KG1 (cell line): ENCODE data around the gene TPM3.
"Not testable (repeated sequence)": the region's sequence is repeated elsewhere in the genome, so short reads cannot be mapped to it uniquely, and the experiment has no call there.

Experiments used
- DNase-seq: peaks from one replicate; lab custom pipeline; 2025; lab: John Stamatoyannopoulos, UW

The TPM3 gene

DNA sequence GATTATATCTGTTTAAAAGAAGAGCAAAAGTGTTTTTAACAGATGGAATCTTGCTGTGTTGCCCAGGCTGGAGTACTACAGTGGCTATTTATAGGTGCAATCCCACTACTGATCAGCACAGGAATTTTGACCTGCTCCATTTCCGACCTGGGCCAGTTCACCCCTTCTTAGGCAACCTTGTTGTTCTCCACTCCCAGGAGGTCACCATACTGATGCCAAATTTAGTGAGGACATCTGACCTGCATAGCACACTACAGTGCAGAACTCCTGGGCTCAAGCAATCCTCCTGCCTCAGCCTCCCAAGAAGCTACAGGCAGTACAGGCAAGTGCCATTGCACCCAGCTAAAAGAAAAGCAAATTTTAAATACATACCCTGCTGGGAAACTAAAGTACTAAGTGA is 25.7 kb downstream of the TPM3 start:
- no peak for DNase-seq

DNA sequence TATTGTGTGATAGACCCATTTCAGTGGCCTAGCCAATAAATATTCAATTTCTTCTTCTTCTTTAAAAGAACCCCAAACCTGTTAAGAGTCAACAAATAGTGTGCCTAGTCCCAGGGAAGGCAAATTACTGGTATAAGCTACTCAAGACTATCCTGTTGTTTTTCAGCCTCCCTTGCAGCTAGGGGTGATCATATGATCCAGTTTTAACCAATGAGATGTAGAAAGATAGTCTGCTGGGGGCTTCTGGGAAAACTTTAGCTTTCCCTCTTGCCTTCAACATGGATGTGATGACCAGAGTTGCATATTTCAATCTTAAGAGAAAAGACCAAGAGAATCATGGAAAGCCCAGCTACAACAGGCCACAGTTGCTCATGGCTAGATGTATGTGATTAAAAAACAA is 32.3 kb downstream of the TPM3 start:
- DNase-seq = no peak

DNA sequence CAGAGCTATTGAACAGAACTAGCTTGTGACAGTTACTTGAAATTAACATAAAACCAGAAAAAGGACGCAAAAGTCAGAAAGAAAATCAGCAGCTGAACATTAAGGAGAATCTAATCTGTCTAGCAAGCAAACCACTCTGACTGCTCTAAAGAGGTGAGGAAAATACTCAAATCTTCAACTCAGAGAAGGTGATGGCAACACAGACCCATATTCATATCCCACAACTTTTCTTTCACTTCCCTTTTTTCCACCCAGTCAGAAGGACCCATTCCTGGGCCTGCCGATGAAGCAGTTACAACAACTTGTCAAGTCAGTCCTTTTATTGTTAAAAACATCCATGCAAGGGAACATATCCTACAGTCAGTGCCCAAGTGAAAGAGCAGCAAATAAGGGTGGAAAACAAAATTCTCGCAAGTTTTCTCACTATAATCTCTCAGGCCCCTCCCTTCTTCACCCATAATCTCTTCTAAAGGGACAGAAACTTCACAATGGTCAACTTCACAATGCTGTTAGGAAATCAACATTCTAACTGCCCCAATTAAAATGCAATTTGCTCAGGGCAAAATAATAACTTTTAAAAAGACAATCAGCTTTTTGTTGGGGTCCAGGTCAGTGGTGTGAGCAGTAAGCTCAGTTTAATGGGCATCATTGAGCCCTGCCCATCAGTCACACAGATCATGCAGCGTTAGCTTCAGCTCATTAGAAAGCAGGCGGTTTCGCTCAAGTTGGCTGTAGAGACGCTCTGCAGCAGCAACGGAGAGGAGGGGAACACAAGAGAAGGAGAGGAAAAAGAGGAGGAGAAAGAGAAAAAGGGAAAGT is 33.4 kb downstream of the TPM3 start:
- DNase-seq = no peak

DNA sequence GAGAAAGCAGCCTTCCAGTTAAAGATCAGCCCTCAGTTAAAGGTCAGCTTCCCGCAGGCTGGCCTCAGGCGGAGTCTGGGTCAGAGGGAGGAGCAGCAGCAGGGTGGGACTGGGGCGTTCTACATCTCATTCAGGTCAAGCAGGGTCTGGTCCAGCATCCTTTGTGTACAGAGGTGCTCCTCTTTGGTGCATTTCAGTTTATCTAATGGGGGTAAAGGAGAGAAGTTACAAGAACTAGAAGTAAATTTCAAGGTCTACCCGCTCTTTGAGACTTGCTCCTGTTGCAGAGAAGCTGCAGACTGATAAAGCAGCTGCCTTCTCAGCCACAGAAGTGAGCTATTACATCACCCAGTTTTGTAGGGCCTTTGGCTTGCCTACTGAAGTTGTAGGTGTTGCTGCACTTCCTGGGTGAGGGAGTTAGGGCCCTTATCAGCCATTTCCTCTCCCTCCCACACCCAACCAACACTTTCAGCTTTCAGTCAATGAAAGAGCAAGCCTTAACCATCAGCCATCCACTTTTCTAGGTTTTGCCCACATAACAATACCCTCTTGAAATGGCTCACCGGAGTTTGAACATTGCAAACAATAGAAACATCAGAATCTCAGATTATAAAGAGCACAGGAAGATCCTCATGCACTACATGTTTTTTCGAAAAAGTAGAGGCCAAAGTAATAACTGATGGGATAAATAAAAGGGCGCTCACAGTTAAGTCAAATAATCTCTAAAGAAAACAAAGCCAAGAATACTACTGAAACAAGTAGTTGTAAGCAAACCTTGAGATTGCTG is 34.2 kb downstream of the TPM3 start:
- no peak for DNase-seq

DNA sequence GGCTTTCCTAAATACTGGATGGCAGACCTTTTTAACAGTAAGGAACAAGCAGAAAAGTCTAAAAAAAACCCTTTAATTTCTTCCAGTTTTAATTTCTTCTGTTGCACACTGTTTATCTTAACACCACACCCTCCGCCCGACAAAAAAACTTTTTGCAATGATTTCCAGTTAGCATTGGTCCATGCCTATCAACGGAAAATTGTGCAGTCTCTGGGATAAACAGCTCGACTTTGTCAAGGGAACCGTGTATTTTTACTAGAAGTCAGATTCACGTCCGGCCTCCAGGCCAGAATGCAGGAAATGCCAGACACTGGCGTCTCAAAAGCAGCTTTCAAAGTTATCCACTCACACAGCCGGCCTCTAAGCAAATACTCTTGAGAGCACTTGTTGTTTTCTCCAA is 36.6 kb downstream of the TPM3 start:
- no peak for DNase-seq

DNA sequence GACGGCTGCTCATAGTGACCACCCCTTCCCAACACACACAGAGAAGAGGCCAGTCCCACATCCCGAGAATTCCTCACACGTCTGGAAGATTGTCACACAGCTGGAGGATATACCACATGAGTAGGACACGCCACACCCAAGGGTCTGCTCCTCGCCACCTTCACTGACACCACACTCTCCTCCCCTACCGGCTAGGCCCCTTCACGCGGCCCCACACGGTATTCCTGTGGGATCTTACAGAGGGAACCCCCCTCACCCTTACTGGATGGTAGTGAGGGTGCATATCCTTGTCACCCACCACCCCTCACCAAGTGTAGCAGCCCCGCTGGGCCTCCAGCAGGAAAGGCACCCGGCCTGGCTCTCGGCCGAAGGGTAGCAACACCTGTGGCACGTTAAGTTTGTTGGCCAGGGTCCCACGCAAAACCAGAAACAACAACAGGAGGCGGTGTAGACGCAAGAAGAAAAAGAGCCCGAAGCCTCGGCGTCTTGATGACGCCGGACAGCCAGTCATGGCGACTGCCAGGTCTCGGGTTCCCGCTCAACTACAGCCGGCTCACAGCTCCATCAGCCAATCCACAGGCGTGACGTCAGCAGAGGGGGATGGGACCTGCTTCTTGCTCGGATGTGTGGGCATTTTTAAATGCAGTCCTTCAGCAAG is 37.2 kb downstream of the TPM3 start, which contains the start of gene NUP210L:
Gene NUP210L, minus strand, starts transcription at position 540 of the 658 bp plus-strand sequence.
- no peak for DNase-seq

DNA sequence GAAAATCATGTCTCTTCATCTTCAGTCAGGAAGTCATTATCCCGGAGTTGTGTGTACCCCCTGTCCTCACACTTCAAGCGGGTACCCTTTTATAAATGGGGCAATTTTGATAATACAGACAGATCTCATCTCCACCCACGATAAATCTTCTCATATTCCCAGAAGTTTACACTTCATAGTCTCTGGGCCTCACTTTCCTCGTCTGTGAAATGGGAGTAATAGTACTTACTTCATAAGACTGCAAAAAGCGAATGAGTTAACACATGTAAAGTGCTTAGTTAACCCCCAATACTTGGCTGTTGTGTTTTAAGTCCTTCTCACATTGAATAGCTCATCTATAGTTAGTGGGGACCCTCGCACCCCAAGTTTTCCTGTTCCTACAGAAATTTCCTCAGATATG is 37.8 kb downstream of the TPM3 start:
- DNase-seq = no peak

DNA sequence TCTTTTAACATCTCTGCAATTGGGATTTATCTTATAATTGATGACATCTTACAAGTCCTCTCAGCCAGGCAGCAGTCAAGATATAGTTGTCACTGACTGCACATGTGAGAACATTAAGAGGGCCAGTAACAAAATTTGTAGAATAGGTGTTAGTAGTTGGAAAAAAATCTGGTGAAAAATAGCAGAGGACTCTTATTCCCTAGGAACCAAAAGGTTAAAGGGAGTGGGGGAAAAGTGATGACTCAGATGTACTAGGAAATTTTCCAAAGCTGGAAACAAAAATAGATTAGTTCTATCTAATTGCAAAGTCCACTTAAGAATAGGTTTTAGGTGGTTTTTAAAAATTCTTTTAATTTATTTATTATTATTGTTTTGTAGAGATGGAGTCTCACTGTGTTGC is 40.6 kb downstream of the TPM3 start:
- DNase-seq = no peak

DNA sequence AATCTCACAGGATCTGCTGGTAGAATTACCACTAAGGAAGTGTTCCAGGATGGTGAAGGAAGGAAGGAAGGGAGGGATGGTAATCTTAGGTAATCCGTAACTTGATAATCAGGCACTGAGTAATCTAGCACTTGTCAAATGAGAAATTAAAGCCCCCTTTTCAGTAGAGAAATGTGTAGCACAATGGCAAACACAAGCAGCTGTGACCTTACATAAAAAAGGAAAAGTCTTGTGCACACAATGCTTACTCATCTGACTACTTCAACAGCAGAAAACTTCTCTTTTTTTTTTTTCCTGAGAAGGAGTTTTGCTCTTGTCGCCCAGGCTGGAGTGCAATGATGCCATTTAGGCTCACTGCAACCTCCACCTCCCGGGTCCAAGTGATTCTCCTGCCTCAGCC is 43.1 kb downstream of the TPM3 start:
- DNase-seq = peak; percentile 44

DNA sequence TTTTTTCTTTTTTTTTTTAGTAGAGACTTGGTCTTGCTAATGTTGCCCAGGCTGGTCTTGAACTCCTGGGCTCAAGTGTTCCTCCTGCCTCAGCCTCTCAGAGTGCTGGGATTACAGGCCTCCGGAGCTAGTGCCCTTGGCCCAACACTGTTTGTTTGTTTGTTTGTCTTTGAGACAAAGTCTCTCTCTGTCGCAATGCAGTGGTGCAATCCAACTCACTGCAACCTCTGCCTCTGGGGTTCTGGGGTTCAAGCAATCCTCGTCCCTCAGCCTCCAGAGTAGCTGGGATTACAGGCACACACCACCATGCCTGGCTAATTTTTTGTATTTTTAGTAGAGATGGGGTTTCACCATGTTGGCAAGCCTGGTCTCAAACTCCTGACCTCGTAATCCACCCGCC is 44.4 kb downstream of the TPM3 start:
- not testable (repeated sequence) for DNase-seq

DNA sequence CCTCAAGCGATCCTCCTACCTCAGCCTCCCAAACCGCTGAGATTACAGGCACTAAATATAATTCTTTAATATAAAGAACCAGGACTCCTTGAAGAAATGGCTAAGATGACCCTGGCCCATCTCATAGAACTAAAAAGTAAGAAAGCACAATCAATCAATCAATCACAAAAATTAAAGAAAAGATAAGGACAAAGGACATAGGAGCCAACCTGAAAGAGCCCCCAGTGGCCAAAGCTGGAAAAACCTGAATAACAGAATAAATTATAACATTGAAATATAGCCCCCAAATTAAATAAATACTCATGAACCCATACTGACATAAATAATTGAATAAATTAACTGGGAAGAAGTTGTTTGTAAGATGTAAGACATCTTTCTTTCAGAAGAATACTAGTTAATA is 45.9 kb downstream of the TPM3 start:
- DNase-seq = no peak

DNA sequence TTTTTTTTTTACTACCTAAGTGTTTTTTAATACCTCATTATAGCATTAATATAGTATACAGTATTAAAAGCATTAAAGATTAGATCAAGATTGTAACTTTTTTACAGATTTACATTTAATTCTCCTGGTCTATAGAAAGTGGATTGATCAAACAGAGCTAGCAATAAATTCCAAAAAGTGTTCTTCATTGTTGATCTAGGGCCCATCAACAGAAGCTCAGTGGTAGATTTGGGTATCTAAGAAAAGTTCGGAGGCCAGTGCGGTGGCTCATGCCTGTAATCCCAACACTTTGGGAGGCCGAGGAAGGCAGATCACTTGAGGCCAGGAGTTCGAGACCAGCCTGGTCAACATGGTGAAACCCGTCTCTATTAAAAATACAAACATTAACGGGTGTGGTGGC is 49.5 kb downstream of the TPM3 start:
- DNase-seq = no peak

DNA sequence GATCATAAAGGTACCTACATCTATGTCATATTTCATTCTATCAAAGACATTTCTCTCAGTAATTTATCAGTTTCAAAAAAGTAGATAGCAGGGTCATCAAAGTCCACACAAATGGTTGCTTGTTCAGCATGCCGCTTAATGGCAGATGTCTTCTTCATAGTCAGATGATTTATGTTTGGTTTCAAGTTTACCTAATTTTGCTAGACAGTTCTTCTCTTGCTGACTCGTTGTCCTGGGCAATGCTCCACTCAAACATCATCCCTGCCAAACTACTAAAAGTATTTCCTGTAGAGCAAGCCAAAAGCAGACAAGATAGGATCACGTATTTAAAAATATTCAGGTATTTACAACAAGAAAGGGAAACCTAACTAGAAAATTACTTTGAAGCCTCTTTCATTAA is 50.7 kb downstream of the TPM3 start:
- no peak for DNase-seq

DNA sequence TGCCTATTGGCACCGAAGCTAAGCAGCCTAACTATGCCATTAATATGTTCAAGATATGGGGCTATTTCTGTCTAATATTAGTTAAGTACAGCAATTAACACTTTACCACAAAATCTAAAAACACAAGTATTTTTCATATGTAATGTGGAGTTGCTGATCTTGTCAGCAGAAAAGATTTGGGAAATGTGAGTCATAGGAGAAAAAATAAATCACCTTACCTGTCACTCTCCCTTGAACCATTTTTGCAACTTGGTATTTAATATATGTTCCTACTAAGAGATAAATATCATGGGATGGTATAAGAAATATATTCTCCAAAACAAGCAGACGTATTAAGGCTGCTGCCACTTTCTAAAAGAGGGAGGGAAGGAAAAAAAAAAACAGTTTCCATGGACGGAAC is 54.0 kb downstream of the TPM3 start:
- DNase-seq = no peak

DNA sequence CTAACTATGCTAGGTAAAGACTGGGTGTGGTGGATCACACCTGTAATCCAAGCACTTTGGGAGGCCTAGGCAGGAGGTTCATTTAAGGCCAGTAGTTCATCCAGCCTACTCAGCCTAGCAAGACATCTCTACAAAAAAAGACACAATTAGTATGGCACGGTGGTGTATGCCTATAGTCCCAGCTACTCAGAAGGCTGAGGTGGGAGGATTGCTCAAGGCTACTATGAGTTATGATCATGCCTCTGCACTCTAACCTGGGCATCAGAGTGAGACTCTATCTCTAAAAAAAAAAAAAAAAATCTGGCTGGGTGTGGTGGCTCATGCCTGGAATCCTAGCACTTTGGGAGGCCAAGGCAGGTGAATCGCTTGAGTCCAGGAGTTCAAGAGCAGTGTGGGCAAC is 58.6 kb downstream of the TPM3 start:
- no peak for DNase-seq

DNA sequence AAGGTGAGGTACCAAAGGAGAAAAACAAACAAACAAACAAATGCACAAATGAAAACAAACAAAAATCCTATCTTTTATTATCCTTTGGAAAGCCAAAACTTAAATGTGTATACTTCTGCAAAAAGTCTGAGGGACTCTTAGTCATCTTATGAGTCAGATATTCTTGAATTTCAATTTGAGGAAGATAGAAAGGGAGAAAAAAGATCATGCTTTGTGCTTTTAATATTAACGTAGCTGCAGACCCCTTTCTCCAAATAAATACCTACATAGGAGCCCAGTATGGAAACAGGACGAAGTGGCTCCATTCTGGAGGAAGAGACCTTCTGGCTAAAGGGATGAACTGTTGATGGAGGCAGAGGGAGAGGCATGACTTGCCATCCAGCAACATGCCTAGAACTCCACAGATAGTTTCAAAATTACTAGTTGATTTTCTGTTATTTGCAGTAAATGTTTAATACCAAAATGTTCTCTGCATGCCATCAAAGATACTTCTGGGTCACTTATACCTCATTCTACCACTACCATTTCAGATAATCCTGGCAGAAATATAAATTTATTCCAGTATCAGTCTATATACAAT is 62.4 kb downstream of the TPM3 start:
- DNase-seq = no peak

DNA sequence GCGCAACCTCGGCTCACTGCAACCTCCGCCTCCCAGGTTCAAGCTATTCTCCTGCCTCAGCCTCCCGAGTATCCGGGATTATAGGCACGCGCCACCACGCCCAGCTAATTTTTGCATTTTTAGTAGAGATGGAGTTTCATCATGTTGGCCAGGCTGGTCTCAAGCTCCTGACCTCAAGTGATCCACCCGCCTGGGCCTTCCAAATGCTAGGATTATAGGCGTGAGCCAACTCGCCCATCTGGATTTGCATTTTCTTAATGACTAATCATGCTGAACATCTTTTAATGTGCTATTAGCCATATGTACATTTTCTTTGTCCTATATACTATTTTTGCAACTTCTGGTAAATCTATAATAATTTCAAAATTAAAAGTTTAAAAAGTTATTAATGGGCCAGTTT is 68.7 kb downstream of the TPM3 start:
- DNase-seq = not testable (repeated sequence)

DNA sequence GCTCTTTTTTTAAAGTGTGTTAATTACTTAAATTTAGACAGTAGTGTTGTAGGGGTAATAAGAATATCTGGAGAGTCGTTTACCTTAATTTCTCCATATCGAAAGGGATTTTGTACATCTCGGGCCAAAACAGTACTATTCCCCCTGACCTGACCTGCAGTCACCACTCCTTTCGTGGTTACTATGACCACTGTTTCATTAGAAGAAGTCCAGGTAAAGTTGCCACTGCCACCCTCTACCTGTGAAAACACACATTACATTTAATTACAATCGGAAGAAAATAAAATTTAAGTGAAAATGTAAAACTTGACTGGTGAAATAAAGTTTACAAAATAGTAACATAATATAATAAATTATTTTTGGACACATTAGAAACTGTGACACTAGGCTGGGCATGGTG is 74.3 kb downstream of the TPM3 start:
- no peak for DNase-seq

DNA sequence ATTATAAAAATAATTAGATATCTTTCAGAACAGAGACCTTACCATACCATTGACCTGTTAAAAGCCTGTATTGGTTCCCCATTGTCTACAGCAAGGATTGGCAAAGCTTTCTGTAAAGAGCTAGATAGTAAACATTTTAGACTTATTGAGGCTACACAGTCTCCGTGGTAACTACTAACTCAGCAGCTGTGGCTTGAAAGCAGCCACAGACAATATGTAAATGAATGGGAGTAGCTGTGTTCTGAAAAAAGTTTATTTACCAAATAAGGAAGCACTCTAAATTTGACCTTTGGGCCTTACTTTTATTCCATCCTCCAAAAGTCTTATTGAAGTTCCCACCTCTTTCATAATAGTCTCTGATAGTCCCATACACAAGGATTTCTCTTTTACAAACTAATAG is 76.7 kb downstream of the TPM3 start:
- DNase-seq = no peak
